Measurements from ENCODE around the gene PARD3B.

PARD3B gene

GRCh38 chr2:205658572-205658971 lies 1113.3 kb downstream of the PARD3B start:
- Mint-ChIP-seq H3K4me3 (no peak overlapping the region), H3K4me1 (peaks cover 24 to 26% of the 10 kb centered on the region in 2 donors)
- ATAC-seq (replicated peaks) = no peak

GRCh38 chr2:205659922-205660321 lies 1114.6 kb downstream of the PARD3B start:
- no peaks in the 10 kb centered on the region for H3K9me3 Mint-ChIP-seq
- no peak for ATAC-seq (replicated peaks)
- H3K4me3 Mint-ChIP-seq = no peak overlapping the region
- peaks cover 24 to 26% of the 10 kb centered on the region in 2 donors for H3K4me1 Mint-ChIP-seq
- H3K27me3 Mint-ChIP-seq = peaks cover 11 to 19% of the 10 kb centered on the region in 2 donors
- DNase-seq = no peak
- no peaks in the 10 kb centered on the region for H3K36me3 Mint-ChIP-seq
- no peak overlapping the region for H3K27ac Mint-ChIP-seq

More at GRCh38 chr2:205658572-205658971, 1113.3 kb downstream of the PARD3B start:
- Mint-ChIP-seq H3K36me3 (no peaks in the 10 kb centered on the region), H3K9me3 (no peaks in the 10 kb centered on the region), H3K27ac (no peak overlapping the region), H3K27me3 (peaks cover 11 to 19% of the 10 kb centered on the region in 2 donors)
- no peak for DNase-seq

GRCh38 chr2:205660521-205661124 lies 1115.3 kb downstream of the PARD3B start:
- Mint-ChIP-seq H3K27me3 (peaks cover 5 to 14% of the 10 kb centered on the region in 2 donors), H3K36me3 (no peaks in the 10 kb centered on the region), H3K4me1 (peaks cover 24 to 26% of the 10 kb centered on the region in 2 donors), H3K4me3 (peak overlapping the region; percentile 10 to 36), H3K27ac (no peak overlapping the region), H3K9me3 (no peaks in the 10 kb centered on the region)
- DNase-seq = no peak
- peak; percentile 77 to 82 for ATAC-seq (replicated peaks)

GRCh38 chr2:205661281-205661680 lies 1116.0 kb downstream of the PARD3B start:
- Mint-ChIP-seq H3K27ac (no peak overlapping the region), H3K4me1 (peaks cover 24 to 26% of the 10 kb centered on the region in 2 donors), H3K36me3 (no peaks in the 10 kb centered on the region), H3K9me3 (peaks cover 0 to under 1% of the 10 kb centered on the region in 2 donors), H3K4me3 (peak overlapping the region in 1 of 2 donors; percentile 36), H3K27me3 (peaks cover 5 to 11% of the 10 kb centered on the region in 2 donors)
- ATAC-seq (replicated peaks) (no peak), DNase-seq (no peak)

- Mint-ChIP-seq H3K4me1 (peaks cover 24 to 26% of the 10 kb centered on the region in 2 donors), H3K27ac (no peak overlapping the region)
- DNase-seq = no peak
Measured at GRCh38 chr2:205662206-205662965, 1117.1 kb downstream of the PARD3B start.

GRCh38 chr2:205665791-205666190 lies 1120.5 kb downstream of the PARD3B start:
- no peak for DNase-seq
- Mint-ChIP-seq H3K4me1 (peaks cover 14% of the 10 kb centered on the region in 2 donors), H3K27ac (no peak overlapping the region), H3K27me3 (peaks cover 16 to 24% of the 10 kb centered on the region in 2 donors), H3K9me3 (peaks cover 0 to 2% of the 10 kb centered on the region in 2 donors), H3K4me3 (no peak overlapping the region), H3K36me3 (no peaks in the 10 kb centered on the region)
- ATAC-seq (replicated peaks) = no peak

More at GRCh38 chr2:205662206-205662965, 1117.1 kb downstream of the PARD3B start:
- Mint-ChIP-seq H3K9me3 (peaks cover 0 to 2% of the 10 kb centered on the region in 2 donors), H3K36me3 (no peaks in the 10 kb centered on the region), H3K4me3 (no peak overlapping the region), H3K27me3 (peaks cover 5 to 10% of the 10 kb centered on the region in 2 donors)
- peak; percentile 64 to 78 for ATAC-seq (replicated peaks)

Measured in stimulated activated naive B cell treated with anti-CD40 and anti-IgM and Interleukin-4, amounts not matched to agents 10 μg/mL and 1 μg/mL and 100 μg/mL, for 72 hours (primary cell).